NT2/D1 (cell line): ENCODE measurements around the gene TRAPPC2L.

Source experiments
- SUZ12 ChIP-seq: IDR thresholded peaks from 2 replicates; pipeline ENCODE4 v1.6.1; 2011; ENCODE audit not compliant: insufficient read length, insufficient read depth; ENCODE audit errors: extremely low read depth
- YY1 ChIP-seq: IDR thresholded peaks from 2 replicates; pipeline ENCODE4 v1.6.1; 2011; ENCODE audit not compliant: insufficient read length, insufficient read depth
- ZNF274 ChIP-seq: IDR thresholded peaks from 2 replicates; pipeline ENCODE4 v1.6.1; 2011; ENCODE audit warnings: mild to moderate bottlenecking, low read depth, low read length

DNA sequence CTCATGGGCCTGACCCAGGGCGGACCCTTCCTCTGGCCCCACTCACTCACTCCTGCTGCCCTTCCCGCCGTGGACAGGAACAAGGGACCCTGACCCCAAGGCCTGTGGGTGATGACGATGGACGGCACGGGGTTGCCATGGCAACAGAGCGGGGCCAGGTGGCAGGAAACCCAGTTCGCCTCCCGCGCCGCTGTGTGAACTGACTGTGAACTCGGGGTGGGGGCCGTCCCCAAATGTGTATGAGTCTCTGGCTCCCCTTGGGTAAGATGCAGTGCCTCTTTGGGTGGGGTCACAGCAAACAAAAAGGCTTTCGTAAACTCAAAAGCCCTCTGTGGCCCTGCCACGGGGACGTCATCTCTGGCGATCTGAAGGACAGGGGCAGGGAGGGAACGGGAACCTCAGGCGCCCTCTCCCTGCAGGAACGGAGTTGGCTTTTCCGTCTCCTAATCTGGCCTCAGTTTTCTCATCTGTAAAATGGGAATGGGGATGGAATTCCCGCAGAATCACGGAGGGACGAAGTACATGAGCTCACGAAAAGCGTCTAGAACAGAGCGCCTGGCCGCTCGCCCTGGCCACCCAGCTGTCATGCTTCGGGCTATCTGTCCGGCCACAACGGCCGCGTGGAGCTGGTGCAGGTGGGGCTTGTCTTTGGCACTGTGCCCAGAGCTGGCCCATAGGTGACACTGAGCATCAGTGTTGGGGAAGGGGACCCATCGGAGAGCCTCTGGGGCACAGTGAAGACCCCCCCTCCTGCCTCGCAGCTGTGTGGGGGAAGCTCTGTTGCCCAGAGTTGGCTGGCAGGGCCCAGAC lies 54.4 kb downstream of the TRAPPC2L start:
- no peak for TF ChIP-seq SUZ12
- no peak for TF ChIP-seq YY1
- TF ChIP-seq ZNF274 = no peak
